ENCODE results near the gene OR52N4.
"Not testable (repeated sequence)": the region's sequence is repeated elsewhere in the genome, so short reads cannot be mapped to it uniquely, and the experiment has no call there.

OR52N4 gene

DNA sequence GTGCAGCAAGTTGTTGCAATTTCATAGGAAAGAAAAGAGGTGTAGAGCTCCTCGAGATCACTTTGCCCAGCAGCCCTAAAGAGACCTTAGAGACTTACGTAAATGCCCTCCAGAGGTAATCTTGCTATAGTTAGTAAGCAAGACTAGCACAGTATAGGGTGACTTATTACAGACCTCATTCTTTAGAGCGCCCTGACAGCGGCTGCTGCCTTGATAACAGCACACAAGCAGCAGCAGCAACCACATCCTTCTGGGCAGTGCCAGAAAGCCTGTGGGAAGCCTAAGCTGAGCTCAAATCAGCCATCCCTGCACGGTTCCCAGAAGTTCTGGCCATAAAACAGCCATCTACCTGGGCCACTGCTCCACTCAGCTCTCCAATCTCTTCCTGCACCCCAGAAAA, 40.3 kb upstream of the OR52N4 start:
- no peaks in the 10 kb centered on the region for H3F3A ChIP-seq (ENCODE audit: insufficient read depth, low read length)
- no peak overlapping the region for H3K27ac ChIP-seq (ENCODE audit: low read length)
- H2AFZ ChIP-seq (ENCODE audit: low read length): no peak overlapping the region
- H3K9me2 ChIP-seq (replicated peaks; ENCODE audit: insufficient read depth, low read length): no peaks in the 10 kb centered on the region
- H3K9ac ChIP-seq (ENCODE audit: low read length): no peak overlapping the region
- H3K4me1 ChIP-seq (ENCODE audit: low read length): no peaks in the 10 kb centered on the region
- H3K9me3 ChIP-seq (replicated peaks; ENCODE audit: insufficient read depth, low read length): no peaks in the 10 kb centered on the region
- H3K27me3 ChIP-seq (replicated peaks; ENCODE audit: insufficient read depth, low read length): no peaks in the 10 kb centered on the region
- H3K79me2 ChIP-seq (ENCODE audit: low read length): no peaks in the 10 kb centered on the region
- no peak for DNase-seq
- no peaks in the 10 kb centered on the region for H4K20me1 ChIP-seq (ENCODE audit: insufficient read depth, low read length)
- no peak overlapping the region for H3K4me3 ChIP-seq (ENCODE audit: low read length)
- H3K36me3 ChIP-seq (replicated peaks; ENCODE audit: insufficient read depth, low read length): no peaks in the 10 kb centered on the region
- no peak overlapping the region for H3K4me2 ChIP-seq (ENCODE audit: low read depth, low read length)
- TF ChIP-seq EZH2phosphoT487 (IDR thresholded peaks at IDR 0.05; ENCODE audit: low read length) (no peak), EZH2 (optimal IDR thresholded peaks at IDR 0.05; ENCODE audit: low read depth, low read length) (no peak)
- TF ChIP-seq, protein P1, sequence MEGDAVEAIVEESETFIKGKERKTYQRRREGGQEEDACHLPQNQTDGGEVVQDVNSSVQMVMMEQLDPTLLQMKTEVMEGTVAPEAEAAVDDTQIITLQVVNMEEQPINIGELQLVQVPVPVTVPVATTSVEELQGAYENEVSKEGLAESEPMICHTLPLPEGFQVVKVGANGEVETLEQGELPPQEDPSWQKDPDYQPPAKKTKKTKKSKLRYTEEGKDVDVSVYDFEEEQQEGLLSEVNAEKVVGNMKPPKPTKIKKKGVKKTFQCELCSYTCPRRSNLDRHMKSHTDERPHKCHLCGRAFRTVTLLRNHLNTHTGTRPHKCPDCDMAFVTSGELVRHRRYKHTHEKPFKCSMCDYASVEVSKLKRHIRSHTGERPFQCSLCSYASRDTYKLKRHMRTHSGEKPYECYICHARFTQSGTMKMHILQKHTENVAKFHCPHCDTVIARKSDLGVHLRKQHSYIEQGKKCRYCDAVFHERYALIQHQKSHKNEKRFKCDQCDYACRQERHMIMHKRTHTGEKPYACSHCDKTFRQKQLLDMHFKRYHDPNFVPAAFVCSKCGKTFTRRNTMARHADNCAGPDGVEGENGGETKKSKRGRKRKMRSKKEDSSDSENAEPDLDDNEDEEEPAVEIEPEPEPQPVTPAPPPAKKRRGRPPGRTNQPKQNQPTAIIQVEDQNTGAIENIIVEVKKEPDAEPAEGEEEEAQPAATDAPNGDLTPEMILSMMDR (IDR thresholded peaks at IDR 0.05; ENCODE audit: low read length): no peak

DNA sequence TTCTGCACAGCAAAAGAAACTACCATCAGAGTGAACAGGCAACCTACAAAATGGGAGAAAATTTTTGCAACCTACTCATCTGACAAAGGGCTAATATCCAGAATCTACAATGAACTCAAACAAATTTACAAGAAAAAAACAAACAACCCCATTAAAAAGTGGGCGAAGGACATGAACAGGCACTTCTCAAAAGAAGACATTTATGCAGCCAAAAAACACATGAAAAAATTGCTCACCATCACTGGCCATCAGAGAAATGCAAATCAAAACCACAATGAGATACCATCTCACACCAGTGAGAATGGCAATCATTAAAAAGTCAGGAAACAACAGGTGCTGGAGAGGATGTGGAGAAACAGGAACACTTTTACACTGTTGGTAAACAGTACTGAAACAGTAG, 37.5 kb upstream of the OR52N4 start:
- not testable (repeated sequence) for H3K4me3 ChIP-seq (ENCODE audit: low read length); H3K4me1 ChIP-seq (ENCODE audit: low read length); H3K4me2 ChIP-seq (ENCODE audit: low read depth, low read length); H3K27me3 ChIP-seq (replicated peaks; ENCODE audit: insufficient read depth, low read length); H3K79me2 ChIP-seq (ENCODE audit: low read length); DNase-seq; H3K9ac ChIP-seq (ENCODE audit: low read length); H3K9me3 ChIP-seq (replicated peaks; ENCODE audit: insufficient read depth, low read length); H3K27ac ChIP-seq (ENCODE audit: low read length); H4K20me1 ChIP-seq (ENCODE audit: insufficient read depth, low read length); H3K9me2 ChIP-seq (replicated peaks; ENCODE audit: insufficient read depth, low read length); H3F3A ChIP-seq (ENCODE audit: insufficient read depth, low read length); H3K36me3 ChIP-seq (replicated peaks; ENCODE audit: insufficient read depth, low read length); H2AFZ ChIP-seq (ENCODE audit: low read length)

DNA sequence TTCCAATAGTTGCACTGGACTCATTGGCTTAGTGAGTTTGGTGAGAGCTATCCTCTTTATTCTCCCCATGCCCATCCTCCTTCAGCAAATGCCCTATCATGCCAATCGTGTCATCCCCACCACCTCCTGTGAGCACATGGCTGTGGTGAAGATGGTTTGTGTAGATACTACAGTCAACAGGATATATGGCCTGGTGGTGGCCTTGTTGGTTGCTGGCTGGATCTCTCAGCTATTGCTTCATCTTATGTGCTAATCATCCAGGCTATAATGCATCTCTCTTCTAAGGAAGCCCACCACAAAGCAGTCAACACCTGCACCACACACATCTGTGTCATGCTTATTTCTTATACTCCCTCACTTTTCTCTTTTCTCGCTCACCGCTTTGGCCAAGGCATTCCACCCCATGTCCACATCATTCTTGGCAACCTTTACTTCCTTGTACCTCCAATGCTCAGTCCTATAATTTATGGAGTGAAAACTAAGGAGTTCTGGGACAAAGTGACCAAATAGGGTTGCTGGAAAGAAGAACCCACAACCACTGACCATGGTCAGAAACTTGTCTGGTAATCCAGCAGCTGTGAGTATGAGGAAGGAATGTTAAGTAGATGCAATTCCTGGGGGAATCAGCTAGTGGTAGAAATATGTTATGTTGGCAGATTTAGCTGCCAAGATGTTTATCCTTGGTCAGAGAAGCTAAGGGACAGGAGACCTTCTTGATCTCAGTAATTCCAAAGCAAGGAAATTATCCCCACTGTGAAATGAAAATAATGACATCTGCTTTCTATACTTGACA, 34.1 kb upstream of the OR52N4 start:
- no peaks in the 10 kb centered on the region for H3K79me2 ChIP-seq (ENCODE audit: low read length)
- no peaks in the 10 kb centered on the region for H3K36me3 ChIP-seq (replicated peaks; ENCODE audit: insufficient read depth, low read length)
- H3K9me2 ChIP-seq (replicated peaks; ENCODE audit: insufficient read depth, low read length): no peaks in the 10 kb centered on the region
- H2AFZ ChIP-seq (ENCODE audit: low read length): no peak overlapping the region
- DNase-seq: no peak
- H3K27me3 ChIP-seq (replicated peaks; ENCODE audit: insufficient read depth, low read length): no peaks in the 10 kb centered on the region
- no peaks in the 10 kb centered on the region for H4K20me1 ChIP-seq (ENCODE audit: insufficient read depth, low read length)
- H3K9me3 ChIP-seq (replicated peaks; ENCODE audit: insufficient read depth, low read length): no peaks in the 10 kb centered on the region
- no peaks in the 10 kb centered on the region for H3F3A ChIP-seq (ENCODE audit: insufficient read depth, low read length)
- no peak overlapping the region for H3K4me3 ChIP-seq (ENCODE audit: low read length)
- TF ChIP-seq, protein P1 (IDR thresholded peaks at IDR 0.05; ENCODE audit: low read length): no peak
- TF ChIP-seq EZH2phosphoT487 (IDR thresholded peaks at IDR 0.05; ENCODE audit: low read length) (no peak), EZH2 (optimal IDR thresholded peaks at IDR 0.05; ENCODE audit: low read depth, low read length) (no peak)
- H3K4me1 ChIP-seq (ENCODE audit: low read length): no peaks in the 10 kb centered on the region
- H3K27ac ChIP-seq (ENCODE audit: low read length): no peak overlapping the region
- no peak overlapping the region for H3K4me2 ChIP-seq (ENCODE audit: low read depth, low read length)
- no peak overlapping the region for H3K9ac ChIP-seq (ENCODE audit: low read length)

DNA sequence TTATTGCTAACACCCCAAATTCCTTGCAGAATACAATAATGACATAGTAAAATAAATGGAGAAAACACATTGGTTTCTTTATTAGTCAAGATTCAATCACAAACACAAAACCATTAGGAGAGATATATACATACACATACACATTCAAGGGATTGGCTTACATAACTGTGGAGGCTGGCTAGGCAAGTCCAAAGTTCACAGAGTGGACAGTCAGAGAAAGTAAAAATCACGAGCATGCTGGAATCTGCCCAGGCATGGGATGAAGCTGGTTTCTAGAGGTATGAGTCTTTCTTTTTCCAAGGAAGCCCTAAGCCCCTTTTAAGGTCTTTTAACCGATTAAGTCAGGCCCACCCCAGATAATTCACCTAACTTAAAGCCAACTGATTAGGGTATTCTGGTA, 31.4 kb upstream of the OR52N4 start:
- no peak overlapping the region for H3K27ac ChIP-seq (ENCODE audit: low read length)
- DNase-seq: no peak
- no peaks in the 10 kb centered on the region for H3K27me3 ChIP-seq (replicated peaks; ENCODE audit: insufficient read depth, low read length)
- no peaks in the 10 kb centered on the region for H3K36me3 ChIP-seq (replicated peaks; ENCODE audit: insufficient read depth, low read length)
- TF ChIP-seq, protein P1 (IDR thresholded peaks at IDR 0.05; ENCODE audit: low read length): no peak
- no peak for TF ChIP-seq EZH2 (optimal IDR thresholded peaks at IDR 0.05; ENCODE audit: low read depth, low read length)
- TF ChIP-seq EZH2phosphoT487 (IDR thresholded peaks at IDR 0.05; ENCODE audit: low read length): no peak
- no peak overlapping the region for H2AFZ ChIP-seq (ENCODE audit: low read length)
- no peak overlapping the region for H3K4me3 ChIP-seq (ENCODE audit: low read length)
- no peaks in the 10 kb centered on the region for H3F3A ChIP-seq (ENCODE audit: insufficient read depth, low read length)
- no peaks in the 10 kb centered on the region for H3K9me3 ChIP-seq (replicated peaks; ENCODE audit: insufficient read depth, low read length)
- H3K4me2 ChIP-seq (ENCODE audit: low read depth, low read length): no peak overlapping the region
- H3K9ac ChIP-seq (ENCODE audit: low read length): no peak overlapping the region
- no peaks in the 10 kb centered on the region for H3K79me2 ChIP-seq (ENCODE audit: low read length)
- H3K9me2 ChIP-seq (replicated peaks; ENCODE audit: insufficient read depth, low read length): no peaks in the 10 kb centered on the region
- H3K4me1 ChIP-seq (ENCODE audit: low read length): no peaks in the 10 kb centered on the region
- no peaks in the 10 kb centered on the region for H4K20me1 ChIP-seq (ENCODE audit: insufficient read depth, low read length)
